ENCODE measurements around the gene WFDC5.

DNA sequence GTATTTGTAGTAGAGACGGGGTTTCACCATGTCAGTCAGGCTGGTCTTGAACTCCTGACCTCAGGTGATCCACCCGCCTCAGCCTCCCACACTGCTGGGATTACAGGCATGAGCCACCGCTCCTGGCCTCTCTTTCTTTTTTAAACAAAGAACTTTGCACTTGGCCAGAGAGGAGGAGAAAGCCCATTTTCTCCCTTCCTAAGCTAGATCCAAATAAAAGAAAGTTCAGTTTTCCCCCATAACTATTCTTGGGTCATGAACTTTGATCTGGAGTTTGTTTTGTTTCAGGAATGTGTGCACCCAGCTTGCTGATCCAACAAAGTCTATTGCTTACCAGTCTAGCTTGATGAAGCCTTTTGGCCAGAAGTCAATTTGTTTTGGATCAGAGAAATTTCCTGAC, 37.4 kb downstream of the WFDC5 start:
- TF ChIP-seq POLR2A (IDR thresholded peaks at IDR 0.05) = no peak
- TF ChIP-seq, protein P1, sequence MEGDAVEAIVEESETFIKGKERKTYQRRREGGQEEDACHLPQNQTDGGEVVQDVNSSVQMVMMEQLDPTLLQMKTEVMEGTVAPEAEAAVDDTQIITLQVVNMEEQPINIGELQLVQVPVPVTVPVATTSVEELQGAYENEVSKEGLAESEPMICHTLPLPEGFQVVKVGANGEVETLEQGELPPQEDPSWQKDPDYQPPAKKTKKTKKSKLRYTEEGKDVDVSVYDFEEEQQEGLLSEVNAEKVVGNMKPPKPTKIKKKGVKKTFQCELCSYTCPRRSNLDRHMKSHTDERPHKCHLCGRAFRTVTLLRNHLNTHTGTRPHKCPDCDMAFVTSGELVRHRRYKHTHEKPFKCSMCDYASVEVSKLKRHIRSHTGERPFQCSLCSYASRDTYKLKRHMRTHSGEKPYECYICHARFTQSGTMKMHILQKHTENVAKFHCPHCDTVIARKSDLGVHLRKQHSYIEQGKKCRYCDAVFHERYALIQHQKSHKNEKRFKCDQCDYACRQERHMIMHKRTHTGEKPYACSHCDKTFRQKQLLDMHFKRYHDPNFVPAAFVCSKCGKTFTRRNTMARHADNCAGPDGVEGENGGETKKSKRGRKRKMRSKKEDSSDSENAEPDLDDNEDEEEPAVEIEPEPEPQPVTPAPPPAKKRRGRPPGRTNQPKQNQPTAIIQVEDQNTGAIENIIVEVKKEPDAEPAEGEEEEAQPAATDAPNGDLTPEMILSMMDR (IDR thresholded peaks at IDR 0.05) = no peak

Measured in thyroid gland (tissue), 4 donors.